Mammary epithelial cell (primary cell): ENCODE results near the gene PRUNE2.

Experiments
- EZH2 ChIP-seq: IDR thresholded peaks from 2 replicates; pipeline ENCODE4 v1.6.1; 2012; ENCODE audit warnings: low read length, inconsistent platforms, borderline replicate concordance
- TF ChIP-seq, protein P1 (sequence below), 2 donors: IDR thresholded peaks in 1 of 2; conservative IDR thresholded peaks in 1 of 2; 2 replicates each; pipeline ENCODE4 v1.5.1; 2011 to 2012; ENCODE audit warnings: inconsistent platforms in 2 of 2, low read length in 2 of 2, mild to moderate bottlenecking in 2 of 2, control low read depth in 1 of 2, low read depth in 1 of 2; ENCODE audit not compliant: insufficient read depth in 1 of 2; ENCODE audit errors: extremely low read depth in 1 of 2

DNA sequence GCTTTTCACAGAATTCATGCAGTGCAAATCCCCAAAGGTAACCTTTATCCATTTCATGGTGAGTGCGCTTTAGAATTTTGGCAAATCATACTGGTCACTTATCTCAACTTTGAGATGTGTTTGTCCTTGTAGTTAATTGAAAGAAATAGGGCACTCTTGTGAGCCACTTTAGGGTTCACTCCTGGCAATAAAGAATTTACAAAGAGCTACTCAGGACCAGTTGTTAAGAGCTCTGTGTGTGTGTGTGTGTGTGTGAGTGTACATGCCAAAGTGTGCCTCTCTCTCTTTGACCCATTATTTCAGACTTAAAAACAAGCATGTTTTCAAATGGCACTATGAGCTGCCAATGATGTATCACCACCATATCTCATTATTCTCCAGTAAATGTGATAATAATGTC lies 120.4 kb downstream of the PRUNE2 start:
- TF ChIP-seq, protein P1, sequence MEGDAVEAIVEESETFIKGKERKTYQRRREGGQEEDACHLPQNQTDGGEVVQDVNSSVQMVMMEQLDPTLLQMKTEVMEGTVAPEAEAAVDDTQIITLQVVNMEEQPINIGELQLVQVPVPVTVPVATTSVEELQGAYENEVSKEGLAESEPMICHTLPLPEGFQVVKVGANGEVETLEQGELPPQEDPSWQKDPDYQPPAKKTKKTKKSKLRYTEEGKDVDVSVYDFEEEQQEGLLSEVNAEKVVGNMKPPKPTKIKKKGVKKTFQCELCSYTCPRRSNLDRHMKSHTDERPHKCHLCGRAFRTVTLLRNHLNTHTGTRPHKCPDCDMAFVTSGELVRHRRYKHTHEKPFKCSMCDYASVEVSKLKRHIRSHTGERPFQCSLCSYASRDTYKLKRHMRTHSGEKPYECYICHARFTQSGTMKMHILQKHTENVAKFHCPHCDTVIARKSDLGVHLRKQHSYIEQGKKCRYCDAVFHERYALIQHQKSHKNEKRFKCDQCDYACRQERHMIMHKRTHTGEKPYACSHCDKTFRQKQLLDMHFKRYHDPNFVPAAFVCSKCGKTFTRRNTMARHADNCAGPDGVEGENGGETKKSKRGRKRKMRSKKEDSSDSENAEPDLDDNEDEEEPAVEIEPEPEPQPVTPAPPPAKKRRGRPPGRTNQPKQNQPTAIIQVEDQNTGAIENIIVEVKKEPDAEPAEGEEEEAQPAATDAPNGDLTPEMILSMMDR (conservative IDR thresholded peaks at IDR 0.05 in 1 of 2, IDR thresholded peaks at IDR 0.05 in 1 of 2; ENCODE audit: extremely low read depth in 1 of 2, insufficient read depth in 1 of 2, low read depth in 1 of 2, low read length in 2 of 2) = no peak
- TF ChIP-seq EZH2 = no peak
